Caco-2 (cell line): ENCODE measurements around the gene CTNND2. TPM values are rescaled to one million over a fixed set of nuclear protein-coding genes. Genes with fewer than 3 reads are reported as not detected.

Experiments used
- BruUV-seq: library from RNA; stranded (reverse); fragments of 400-500 nt; replicated peaks from 2 replicates; lab custom pipeline; 2021; lab: Mats Ljungman, UMichigan
- CTCF ChIA-PET: fragments of 300-600 bp; sonication (Branson Sonifier 250); formaldehyde crosslinking; loops from one replicate; lab custom pipeline; 2022; ENCODE audit warnings: antibody characterized with exemption; lab: Charles Lee
- POLR2A ChIA-PET: fragments of 300-600 bp; sonication (Branson Sonifier 250); formaldehyde crosslinking; loops from one replicate; lab custom pipeline; 2022; ENCODE audit warnings: antibody characterized with exemption; lab: Charles Lee
- DNase-seq, 2 experiments: peaks; one replicate each; pipeline versions ENCODE4 v3.0.0 to v3.0.0-alpha.2; 2020 to 2022
- H3K27me3 ChIP-seq: replicated peaks from 2 replicates; pipeline ENCODE4 v1.6.0; 2011; ENCODE audit warnings: low read length; ENCODE audit not compliant: control insufficient read depth, insufficient read depth
- H3K36me3 ChIP-seq: 2 replicates; pipeline ENCODE4 v1.5.1; 2011; ENCODE audit warnings: low read length; ENCODE audit not compliant: control insufficient read depth, insufficient read depth
- H3K4me1 ChIP-seq: fragments of 250-450 bp; sonication (Bioruptor Pico); 2 replicates; pipeline ENCODE4 v1.5.1; 2020; ENCODE audit warnings: mild to moderate bottlenecking
- H3K4me3 ChIP-seq: 2 replicates; pipeline ENCODE4 v1.5.1; 2011; ENCODE audit warnings: low read depth, mild to moderate bottlenecking, control low read depth, low read length
- H3K9me3 ChIP-seq: fragments of 250-450 bp; sonication (Bioruptor Pico); 2 replicates; pipeline ENCODE4 v1.5.1; 2020; ENCODE audit warnings: mild to moderate bottlenecking, moderate library complexity
- H3K27ac Mint-ChIP-seq: one replicate; pipeline ENCODE4 v1.8.0; 2022; ENCODE audit warnings: mixed read lengths; ENCODE audit not compliant: unreplicated experiment
- H3K27me3 Mint-ChIP-seq: one replicate; pipeline ENCODE4 v1.8.0; 2022; ENCODE audit warnings: mixed read lengths; ENCODE audit not compliant: insufficient read depth, unreplicated experiment
- H3K36me3 Mint-ChIP-seq: one replicate; pipeline ENCODE4 v1.8.0; 2022; ENCODE audit warnings: mild to moderate bottlenecking, mixed read lengths; ENCODE audit not compliant: insufficient read depth, unreplicated experiment
- H3K4me1 Mint-ChIP-seq: one replicate; pipeline ENCODE4 v1.8.0; 2022; ENCODE audit warnings: low read depth, mixed read lengths; ENCODE audit not compliant: unreplicated experiment
- H3K4me3 Mint-ChIP-seq: one replicate; pipeline ENCODE4 v1.8.0; 2022; ENCODE audit warnings: mild to moderate bottlenecking, moderate library complexity, mixed read lengths; ENCODE audit not compliant: unreplicated experiment
- H3K9me3 Mint-ChIP-seq: one replicate; pipeline ENCODE4 v1.8.0; 2022; ENCODE audit warnings: mixed read lengths; ENCODE audit not compliant: unreplicated experiment
- CTCF ChIP-seq, 2 experiments: fragments of 200-600 bp in 1 of 2; IDR thresholded peaks; 1 replicate in 1 of 2; 2 replicates in 1 of 2; pipeline versions ENCODE4 v1.5.1 to v1.8.0; 2011 to 2022; ENCODE audit warnings: antibody characterized with exemption in 1 of 2, control low read depth in 1 of 2, inconsistent platforms in 1 of 2, low read depth in 1 of 2, low read length in 1 of 2, mild to moderate bottlenecking in 1 of 2, moderate library complexity in 1 of 2; ENCODE audit not compliant: insufficient read depth in 1 of 2, severe bottlenecking in 1 of 2, unreplicated experiment in 1 of 2
- intact Hi-C: fragments of 100-400 bp; cut with micrococcal nuclease; formaldehyde crosslinking; loops from one replicate; pipeline ENCODE4 v1.10.0; 2022; ENCODE audit not compliant: unreplicated experiment
- total RNA-seq: library from RNA; stranded (reverse); gene quantifications from 2 replicates; pipeline ENCODE4 v1.2.3, GENCODE V29; 2022

The CTNND2 gene
- total RNA-seq, 1 experiment from 2014 or later: 0.32 TPM

GRCh38 chr5:11547730-11548129 lies 356.5 kb downstream of the CTNND2 start:
- intact Hi-C loops: no loop called here
- no peaks in the 10 kb centered on the region for H3K4me1 ChIP-seq
- no peaks in the 10 kb centered on the region for H3K9me3 Mint-ChIP-seq
- no peaks in the 10 kb centered on the region for H3K36me3 ChIP-seq
- H3K27me3 ChIP-seq: no peaks in the 10 kb centered on the region
- H3K36me3 Mint-ChIP-seq: no peaks in the 10 kb centered on the region
- no peak overlapping the region for H3K4me3 Mint-ChIP-seq
- no peak overlapping the region for H3K27ac Mint-ChIP-seq
- H3K4me3 ChIP-seq: no peak overlapping the region
- BruUV-seq: no TSS peak
- no peaks in the 10 kb centered on the region for H3K27me3 Mint-ChIP-seq
- no peaks in the 10 kb centered on the region for H3K4me1 Mint-ChIP-seq
- ChIA-PET CTCF (no interaction called here), POLR2A (no interaction called here)
- no peak for TF ChIP-seq CTCF (IDR thresholded peaks at IDR 0.05; ENCODE audit: insufficient read depth in 1 of 2, low read depth in 1 of 2, low read length in 1 of 2, severe bottlenecking in 1 of 2, unreplicated experiment in 1 of 2)
- no peaks in the 10 kb centered on the region for H3K9me3 ChIP-seq
- DNase-seq: no peak

- H3K4me3 Mint-ChIP-seq: no peak overlapping the region
- Histone ChIP-seq H3K9me3 (no peaks in the 10 kb centered on the region), H3K4me1 (no peaks in the 10 kb centered on the region), H3K4me3 (no peak overlapping the region), H3K36me3 (no peaks in the 10 kb centered on the region), H3K27me3 (no peaks in the 10 kb centered on the region)
- no TSS peak for BruUV-seq
- DNase-seq: no peak
- intact Hi-C loops: no loop called here
- no peak for TF ChIP-seq CTCF (IDR thresholded peaks at IDR 0.05; ENCODE audit: insufficient read depth in 1 of 2, low read depth in 1 of 2, low read length in 1 of 2, severe bottlenecking in 1 of 2, unreplicated experiment in 1 of 2)
- H3K9me3 Mint-ChIP-seq: no peaks in the 10 kb centered on the region
- POLR2A ChIA-PET: no interaction called here
- H3K36me3 Mint-ChIP-seq: no peaks in the 10 kb centered on the region
- no peaks in the 10 kb centered on the region for H3K27me3 Mint-ChIP-seq
- no peak overlapping the region for H3K27ac Mint-ChIP-seq
- H3K4me1 Mint-ChIP-seq: no peaks in the 10 kb centered on the region
- CTCF ChIA-PET: no interaction called here
Measured at GRCh38 chr5:11547140-11547539, 357.1 kb downstream of the CTNND2 start.

- H3K9me3 ChIP-seq: no peaks in the 10 kb centered on the region
- intact Hi-C loops: no loop called here
- Mint-ChIP-seq H3K27ac (no peak overlapping the region), H3K27me3 (no peaks in the 10 kb centered on the region), H3K4me3 (no peak overlapping the region), H3K9me3 (no peaks in the 10 kb centered on the region), H3K4me1 (no peaks in the 10 kb centered on the region), H3K36me3 (no peaks in the 10 kb centered on the region)
- ChIA-PET POLR2A (no interaction called here), CTCF (no interaction called here)
- no TSS peak for BruUV-seq
- H3K4me1 ChIP-seq: no peaks in the 10 kb centered on the region
- DNase-seq: no peak
- no peak overlapping the region for H3K4me3 ChIP-seq
- TF ChIP-seq CTCF (IDR thresholded peaks at IDR 0.05; ENCODE audit: insufficient read depth in 1 of 2, low read depth in 1 of 2, low read length in 1 of 2, severe bottlenecking in 1 of 2, unreplicated experiment in 1 of 2): no peak
- no peaks in the 10 kb centered on the region for H3K27me3 ChIP-seq
- no peaks in the 10 kb centered on the region for H3K36me3 ChIP-seq
Measured at GRCh38 chr5:11540112-11540511, 364.1 kb downstream of the CTNND2 start.
